ENCODE data around the gene ZRANB3. TPM values are rescaled to one million over a fixed set of nuclear protein-coding genes. Genes with fewer than 3 reads are reported as not detected.

Gene ZRANB3
- total and polyA plus RNA-seq, 2 of the 13 experiments (the other 11 are each of a cell fraction or from before 2014, with no cell fraction given): 5.8 to 25.2 TPM

- no peak for TF ChIP-seq BRCA1 (CRISPR knock-in tag; IDR thresholded peaks at IDR 0.05)
Measured at GRCh38 chr2:135245071-135245470, 285.9 kb downstream of the ZRANB3 start (continued).

- BruUV-seq (replicated peaks): no TSS peak
- Histone ChIP-seq H3K4me2 (ENCODE audit: low read depth, low read length) (no peak overlapping the region), H3K4me3 (replicated peaks in 1 of 3; ENCODE audit: insufficient read depth in 1 of 3, low read depth in 2 of 3, low read length in 3 of 3) (no peak overlapping the region), H3K79me2 (ENCODE audit: insufficient read depth, low read length) (no peaks in the 10 kb centered on the region), H3K4me1 (ENCODE audit: insufficient read depth, low read length) (no peaks in the 10 kb centered on the region), H3K27ac (ENCODE audit: extremely low read length, insufficient read depth, low read length) (no peak overlapping the region), H3K9ac (ENCODE audit: insufficient read depth, low read depth, low read length) (no peak overlapping the region), H2AFZ (ENCODE audit: low read length) (no peak overlapping the region), H3K36me3 (replicated peaks in 1 of 2; ENCODE audit: control insufficient read depth in 1 of 2, insufficient read depth in 2 of 2, low read length in 2 of 2) (peaks cover 0 to 2% of the 10 kb centered on the region in 2 experiments; a peak in 2 of 5 replicates), H3K9me3 (ENCODE audit: low read length) (no peaks in the 10 kb centered on the region), H3K27me3 (ENCODE audit: control insufficient read depth in 1 of 2, insufficient read depth in 2 of 2, low read length in 2 of 2) (no peaks in the 10 kb centered on the region), H4K20me1 (ENCODE audit: insufficient read depth, low read length) (no peaks in the 10 kb centered on the region)
- CTCF ChIA-PET (ENCODE audit: low intra/inter-chr PET ratio, low total read pairs): no interaction called here
- ATAC-seq: no peak
- 93% methylated on average over 2 of the region's 2 CpGs for WGBS (ENCODE audit: low lambda C conversion rate)
- in situ Hi-C loops (cut with HindIII; ENCODE audit: extremely low pct_ligation_motif_present, low pct_unique_long_range_greater_than_20kb) (no loop called here), intact Hi-C loops (cut with micrococcal nuclease; ENCODE audit: unreplicated experiment) (no loop called here)
- POLR2A ChIA-PET: no interaction called here
- FAIRE-seq: no peak
- no peak for DNase-seq (ENCODE audit: low spot score)
- TF ChIP-seq GABPA (IDR thresholded peaks at IDR 0.05; ENCODE audit: low read depth, low read length): no peak
- no peak for TF ChIP-seq GABPA (CRISPR knock-in tag; IDR thresholded peaks at IDR 0.05; ENCODE audit: low read depth)
- no peak for TF ChIP-seq POLR2AphosphoS2 (IDR thresholded peaks at IDR 0.05; ENCODE audit: low read depth, low read length)
- no peak for TF ChIP-seq ZNF101 (CRISPR knock-in tag; IDR thresholded peaks at IDR 0.05; ENCODE audit: borderline replicate concordance, low read depth)
- TF ChIP-seq TERF1 (CRISPR knock-in tag; IDR thresholded peaks at IDR 0.05): no peak
- no peak for TF ChIP-seq HNRNPH1 (optimal IDR thresholded peaks at IDR 0.05; ENCODE audit: low read depth, low read length)
- TF ChIP-seq ISX (CRISPR knock-in tag; conservative IDR thresholded peaks at IDR 0.05): no peak
- no peak for TF ChIP-seq IKZF1 (IDR thresholded peaks at IDR 0.05)
- TF ChIP-seq DMAP1 (CRISPR knock-in tag; IDR thresholded peaks at IDR 0.05): no peak
- no peak for TF ChIP-seq ZNF143 (CRISPR knock-in tag; IDR thresholded peaks at IDR 0.05)
- no peak for TF ChIP-seq PPARG (CRISPR knock-in tag; conservative IDR thresholded peaks at IDR 0.05)
- TF ChIP-seq ZNF124 (CRISPR knock-in tag; IDR thresholded peaks at IDR 0.05): no peak
- no peak for TF ChIP-seq SRF (IDR thresholded peaks at IDR 0.05; ENCODE audit: low read depth, low read length)
- no peak for TF ChIP-seq HNF1B (CRISPR knock-in tag; IDR thresholded peaks at IDR 0.05)
- no peak for TF ChIP-seq ZBTB33 (CRISPR knock-in tag; IDR thresholded peaks at IDR 0.05)
- TF ChIP-seq HOXA5 (CRISPR knock-in tag; IDR thresholded peaks at IDR 0.05): no peak
- TF ChIP-seq SP140L (CRISPR knock-in tag; IDR thresholded peaks at IDR 0.05; ENCODE audit: borderline replicate concordance): no peak
Measured at GRCh38 chr2:135238651-135239050, 292.4 kb downstream of the ZRANB3 start.

Data from HepG2 (cell line).